IMR-90 (cell line): ENCODE results near the gene SSBP2. TPM values are rescaled to one million over a fixed set of nuclear protein-coding genes. Genes with fewer than 3 reads are reported as not detected.
"Not testable (repeated sequence)": the region's sequence is repeated elsewhere in the genome, so short reads cannot be mapped to it uniquely, and the experiment has no call there.

Source experiments
- ATAC-seq: fragments of 200-7000 bp; cut with Tn5 transposase; 2 replicates; pipeline ENCODE4 v1.9.1; 2020; ENCODE audit warnings: low read depth, mild to moderate bottlenecking, moderate library complexity
- BruUV-seq: library from RNA; stranded (reverse); fragments of 400-500 nt; replicated peaks from 2 replicates; lab custom pipeline; 2021; lab: Mats Ljungman, UMichigan
- CTCF ChIA-PET: fragments of 300-600 bp; formaldehyde crosslinking; extraction: SDS; loops from one replicate; lab custom pipeline; 2021; ENCODE audit warnings: antibody characterized with exemption; lab: Yijun Ruan, JAX
- POLR2A ChIA-PET: fragments of 300-600 bp; sonication (Branson Sonifier 250); formaldehyde crosslinking; loops from one replicate; lab custom pipeline; 2022; ENCODE audit warnings: antibody characterized with exemption; ENCODE audit not compliant: unreplicated experiment; lab: Charles Lee
- DNase-seq: peaks from one replicate; pipeline ENCODE4 v3.0.0; 2013
- H2AFZ ChIP-seq: replicated peaks from 2 replicates; pipeline ENCODE3; 2013; ENCODE audit warnings: low read length, mild to moderate bottlenecking; ENCODE audit not compliant: poor library complexity
- H2AK5ac ChIP-seq: 2 replicates; pipeline ENCODE4 v1.6.1; 2013; ENCODE audit warnings: low read depth, low read length, inconsistent platforms
- H2AK9ac ChIP-seq: replicated peaks from 2 replicates; pipeline ENCODE3; 2013; ENCODE audit warnings: mild to moderate bottlenecking, low read depth, low read length, moderate library complexity; ENCODE audit not compliant: poor library complexity
- H2BK120ac ChIP-seq: 2 replicates; pipeline ENCODE4 v1.6.1; 2013; ENCODE audit warnings: low read depth, low read length, inconsistent platforms
- H2BK15ac ChIP-seq: 3 replicates; pipeline ENCODE4 v1.6.1; 2013; ENCODE audit warnings: low read depth, low read length, inconsistent platforms
- H2BK20ac ChIP-seq: 2 replicates; pipeline ENCODE4 v1.6.1; 2013; ENCODE audit warnings: low read depth, mild to moderate bottlenecking, inconsistent platforms, low read length, moderate library complexity
- H2BK5ac ChIP-seq: 2 replicates; pipeline ENCODE4 v1.6.1; 2013; ENCODE audit warnings: mild to moderate bottlenecking, low read depth, low read length, inconsistent platforms; ENCODE audit not compliant: poor library complexity, severe bottlenecking
- H3K14ac ChIP-seq: replicated peaks from 2 replicates; pipeline ENCODE4 v1.6.1; 2013; ENCODE audit warnings: low read depth, low read length, inconsistent platforms
- H3K18ac ChIP-seq: 2 replicates; pipeline ENCODE4 v1.6.1; 2013; ENCODE audit warnings: low read depth, low read length, control low read depth
- H3K23ac ChIP-seq: 2 replicates; pipeline ENCODE4 v1.6.1; 2013; ENCODE audit warnings: low read depth, low read length, inconsistent platforms
- H3K27ac ChIP-seq: 2 replicates; pipeline ENCODE4 v1.5.1; 2013; ENCODE audit warnings: mild to moderate bottlenecking, control low read depth, low read length; ENCODE audit not compliant: insufficient read depth
- H3K27me3 ChIP-seq: 2 replicates; pipeline ENCODE4 v1.6.1; 2013; ENCODE audit warnings: low read length; ENCODE audit not compliant: control insufficient read depth, insufficient read depth
- H3K36me3 ChIP-seq: 2 replicates; pipeline ENCODE4 v1.6.1; 2013; ENCODE audit warnings: low read length, mixed read lengths; ENCODE audit not compliant: control insufficient read depth, insufficient read depth
- H3K4ac ChIP-seq: 2 replicates; pipeline ENCODE4 v1.6.1; 2013; ENCODE audit warnings: low read depth, low read length, inconsistent platforms
- H3K4me1 ChIP-seq: 2 replicates; pipeline ENCODE4 v1.6.1; 2013; ENCODE audit warnings: low read length, mixed read lengths; ENCODE audit not compliant: control insufficient read depth, insufficient read depth
- H3K4me2 ChIP-seq: 2 replicates; pipeline ENCODE4 v1.6.1; 2013; ENCODE audit warnings: low read depth, mild to moderate bottlenecking, control low read depth, low read length, moderate library complexity
- H3K4me3 ChIP-seq: 2 replicates; pipeline ENCODE4 v1.5.1; 2013; ENCODE audit warnings: low read depth, mild to moderate bottlenecking, control low read depth, low read length, moderate library complexity; ENCODE audit not compliant: insufficient read depth
- H3K56ac ChIP-seq: 2 replicates; pipeline ENCODE4 v1.6.1; 2013; ENCODE audit warnings: low read length, inconsistent platforms; ENCODE audit not compliant: insufficient read depth; ENCODE audit errors: extremely low read depth
- H3K79me1 ChIP-seq, 2 experiments: 2 replicates each; pipeline ENCODE4 v1.6.1; 2013; ENCODE audit warnings: low read length in 2 of 2, inconsistent platforms in 1 of 2, low read depth in 1 of 2
- H3K9ac ChIP-seq: 2 replicates; pipeline ENCODE4 v1.6.1; 2013; ENCODE audit warnings: low read depth, low read length, control low read depth
- H3K9me1 ChIP-seq: 2 replicates; pipeline ENCODE4 v1.6.1; 2013; ENCODE audit warnings: low read length, inconsistent platforms; ENCODE audit not compliant: insufficient read depth
- H3K9me3 ChIP-seq: 2 replicates; pipeline ENCODE4 v1.6.1; 2013; ENCODE audit warnings: low read length; ENCODE audit not compliant: control insufficient read depth, insufficient read depth
- H4K20me1 ChIP-seq: 2 replicates; pipeline ENCODE4 v1.6.1; 2013; ENCODE audit warnings: low read length, inconsistent platforms; ENCODE audit not compliant: insufficient read depth
- H4K5ac ChIP-seq: 2 replicates; pipeline ENCODE4 v1.6.1; 2013; ENCODE audit warnings: mild to moderate bottlenecking, low read depth, low read length, control low read depth
- H4K8ac ChIP-seq, 2 experiments: 2 replicates each; pipeline ENCODE4 v1.6.1; 2013; ENCODE audit warnings: low read depth in 2 of 2, low read length in 2 of 2, control low read depth in 1 of 2, inconsistent platforms in 1 of 2
- H4K91ac ChIP-seq: 2 replicates; pipeline ENCODE4 v1.6.1; 2013; ENCODE audit warnings: low read depth, low read length, inconsistent platforms; ENCODE audit not compliant: insufficient read depth
- WGBS, 2 experiments: methylation state at CpG; one replicate each; pipeline versions ENCODE4 v1.1.5 to v1.1.7; 2013; ENCODE audit warnings: missing lambda C conversion rate in 2 of 2; ENCODE audit not compliant: insufficient read length in 1 of 2; ENCODE audit errors: extremely low coverage in 2 of 2; 5-methylcytosine and 5-hydroxymethylcytosine counted together
- dilution Hi-C: fragments of 300-500 bp; cut with HindIII; formaldehyde crosslinking; loops from one replicate; pipeline ENCODE4 v1.14.3; 2018; ENCODE audit warnings: low sequenced_read_pairs; ENCODE audit not compliant: unreplicated experiment
- in situ Hi-C: fragments of 300-500 bp; cut with MboI; formaldehyde crosslinking; loops from 3 replicates; pipeline ENCODE4 v1.14.3; 2019; ENCODE audit warnings: low sequenced_read_pairs, inconsistent platforms, mixed read lengths
- intact Hi-C: fragments of 100-400 bp; cut with micrococcal nuclease; formaldehyde crosslinking; loops from 2 replicates; pipeline ENCODE4 v1.10.0; 2022
- polyA plus RNA-seq, 3 experiments: library from polyadenylated mRNA; depleted of rRNA; stranded (reverse); fragments of >200 nt; gene quantifications; 2 replicates each; pipeline ENCODE4 v1.2.3, GENCODE V29; 2012; ENCODE audit warnings: low replicate concordance in 1 of 3
- total RNA-seq: library from RNA; depleted of rRNA; stranded (reverse); fragments of >200 nt; gene quantifications from 2 replicates; pipeline ENCODE4 v1.2.3, GENCODE V29; 2012
- TF ChIP-seq, protein P1 (sequence below): fragments of 150-350 bp; IDR thresholded peaks from 2 replicates; pipeline ENCODE4 v1.6.1; 2016; ENCODE audit warnings: low read depth, mild to moderate bottlenecking, low read length, moderate library complexity, borderline replicate concordance

Gene SSBP2
- total and polyA plus RNA-seq, 2 of the 4 experiments (the other 2 are of a cell fraction): 38.4 to 42.7 TPM

DNA sequence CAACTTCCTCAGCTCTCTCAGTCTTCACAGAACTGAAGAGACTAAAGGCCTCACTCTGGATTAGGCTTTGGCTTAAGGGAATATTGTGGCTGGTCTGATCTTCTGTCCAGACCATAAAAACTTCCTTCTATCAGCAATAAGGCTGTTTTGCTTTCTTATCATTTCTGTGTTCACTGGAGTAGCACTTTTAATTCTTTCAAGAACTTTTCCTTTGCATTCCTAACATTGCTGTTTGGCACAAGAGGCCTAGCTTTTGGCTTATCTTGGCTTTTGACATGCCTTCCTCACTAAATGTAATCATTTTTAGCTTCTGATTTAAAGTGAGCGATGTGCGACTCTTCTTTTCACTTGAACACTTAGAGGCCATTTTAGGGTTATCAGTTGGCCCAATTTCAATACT, 268.3 kb downstream of the SSBP2 start:
- ChIA-PET CTCF (interaction anchor here (1.3 kb wide), 2 partner anchors 10 to 30 kb away, joined by 3 to 4 read pairs; no protein-coding TSS in a partner anchor), POLR2A (interaction anchor here (0.6 kb wide), 1 partner anchor 663 kb away, joined by 3 read pairs; no protein-coding TSS in a partner anchor)
- Histone ChIP-seq H3K36me3 (no peaks in the 10 kb centered on the region), H3K27me3 (no peaks in the 10 kb centered on the region), H3K9me3 (no peaks in the 10 kb centered on the region), H2AFZ (no peak overlapping the region), H3K4ac (no peak overlapping the region), H2BK120ac (no peak overlapping the region), H2AK9ac (no peak overlapping the region), H2BK5ac (no peak overlapping the region), H3K27ac (no peak overlapping the region), H3K4me3 (no peak overlapping the region), H3K79me1 (no peaks in the 10 kb centered on the region), H3K14ac (no peak overlapping the region), H3K4me1 (no peaks in the 10 kb centered on the region), H4K20me1 (no peaks in the 10 kb centered on the region), H3K23ac (no peak overlapping the region), H3K56ac (no peak overlapping the region), H3K9ac (no peak overlapping the region), H2BK20ac (no peak overlapping the region), H4K91ac (no peak overlapping the region), H4K5ac (no peak overlapping the region), H4K8ac (no peak overlapping the region), H2BK15ac (no peak overlapping the region), H3K4me2 (no peak overlapping the region), H2AK5ac (no peak overlapping the region), H3K9me1 (no peaks in the 10 kb centered on the region), H3K18ac (no peak overlapping the region)
- WGBS, 2 experiments: no CpG with 5 or more reads among the region's 2 CpGs
- dilution Hi-C loops: no loop called here
- intact Hi-C loops: no loop called here
- DNase-seq: peak; percentile 6
- BruUV-seq: no TSS peak
- in situ Hi-C loops: no loop called here
- 0 out of 2 replicates have a peak, but pooled peaks have one; percentile 32 for ATAC-seq
- TF ChIP-seq, protein P1, sequence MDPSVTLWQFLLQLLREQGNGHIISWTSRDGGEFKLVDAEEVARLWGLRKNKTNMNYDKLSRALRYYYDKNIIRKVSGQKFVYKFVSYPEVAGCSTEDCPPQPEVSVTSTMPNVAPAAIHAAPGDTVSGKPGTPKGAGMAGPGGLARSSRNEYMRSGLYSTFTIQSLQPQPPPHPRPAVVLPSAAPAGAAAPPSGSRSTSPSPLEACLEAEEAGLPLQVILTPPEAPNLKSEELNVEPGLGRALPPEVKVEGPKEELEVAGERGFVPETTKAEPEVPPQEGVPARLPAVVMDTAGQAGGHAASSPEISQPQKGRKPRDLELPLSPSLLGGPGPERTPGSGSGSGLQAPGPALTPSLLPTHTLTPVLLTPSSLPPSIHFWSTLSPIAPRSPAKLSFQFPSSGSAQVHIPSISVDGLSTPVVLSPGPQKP: no peak

DNA sequence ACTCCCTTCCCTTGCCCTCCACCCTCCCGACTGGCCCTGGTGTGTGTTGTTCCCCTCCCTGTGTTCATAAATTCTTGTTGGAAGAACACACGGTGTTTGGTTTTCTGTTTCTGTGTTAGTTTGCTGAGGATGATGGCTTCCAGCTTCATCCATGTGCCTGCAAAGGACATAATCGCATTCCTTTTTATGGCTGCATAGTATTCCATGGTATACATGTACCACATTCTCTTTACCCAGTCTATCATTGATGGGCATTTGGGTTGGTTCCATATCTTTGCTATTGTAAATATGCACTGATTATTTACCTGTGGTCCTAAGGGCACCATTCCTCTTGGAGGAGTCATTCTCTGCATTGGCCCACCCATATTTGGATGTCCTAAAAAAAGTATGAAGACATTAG, 277.5 kb downstream of the SSBP2 start:
- no CpG with 5 or more reads among the region's 3 CpGs for WGBS, 2 experiments
- H2AK5ac ChIP-seq, H4K8ac ChIP-seq, H2BK5ac ChIP-seq, dilution Hi-C loops, H3K27me3 ChIP-seq, H3K18ac ChIP-seq, H3K27ac ChIP-seq, H3K9me3 ChIP-seq, H3K79me1 ChIP-seq, H3K9ac ChIP-seq, H3K23ac ChIP-seq, BruUV-seq, H2BK20ac ChIP-seq, CTCF ChIA-PET, H3K56ac ChIP-seq, H2BK15ac ChIP-seq, DNase-seq, H2AFZ ChIP-seq, intact Hi-C loops, H2BK120ac ChIP-seq, POLR2A ChIA-PET, in situ Hi-C loops, H3K4me3 ChIP-seq, H3K36me3 ChIP-seq, ATAC-seq, H4K91ac ChIP-seq, H3K4me1 ChIP-seq, H3K4ac ChIP-seq, H3K14ac ChIP-seq, H2AK9ac ChIP-seq, H3K4me2 ChIP-seq, H3K9me1 ChIP-seq, H4K20me1 ChIP-seq, H4K5ac ChIP-seq: not testable (repeated sequence)
